Panc1 (cell line): Measurements from ENCODE around the gene FOSL2. TPM values are rescaled to one million over a fixed set of nuclear protein-coding genes. Genes with fewer than 3 reads are reported as not detected.

ENCODE experiments used
- ATAC-seq: fragments of 200-7000 bp; cut with Tn5 transposase; 2 replicates; pipeline ENCODE4 v1.9.1; 2020; ENCODE audit warnings: mild to moderate bottlenecking, moderate library complexity
- BruUV-seq: library from RNA; stranded (reverse); fragments of 400-500 nt; replicated peaks from 2 replicates; lab custom pipeline; 2021; lab: Mats Ljungman, UMichigan
- CTCF ChIA-PET: fragments of 300-600 bp; sonication (Branson Sonifier 250); formaldehyde crosslinking; loops from one replicate; lab custom pipeline; 2022; ENCODE audit warnings: antibody characterized with exemption; lab: Charles Lee
- POLR2A ChIA-PET: fragments of 300-600 bp; sonication (Branson Sonifier 250); formaldehyde crosslinking; loops from one replicate; lab custom pipeline; 2022; ENCODE audit warnings: antibody characterized with exemption; lab: Charles Lee
- DNase-seq: peaks from one replicate; pipeline ENCODE4 v3.0.0-alpha.2; 2010; ENCODE audit warnings: low read depth, low spot score
- H3K27ac ChIP-seq: 2 replicates; pipeline ENCODE4 v1.5.1; 2011; ENCODE audit warnings: mild to moderate bottlenecking, low read length, inconsistent platforms
- H3K27me3 ChIP-seq: fragments of 200-500 bp; sonication (Bioruptor generic); 2 replicates; pipeline ENCODE4 v1.6.0; 2014; ENCODE audit warnings: low read length, inconsistent platforms; ENCODE audit not compliant: control insufficient read depth, insufficient read depth
- H3K36me3 ChIP-seq: fragments of 200-500 bp; sonication (Bioruptor generic); 2 replicates; pipeline ENCODE4 v1.5.1; 2014; ENCODE audit warnings: inconsistent platforms, mild to moderate bottlenecking, low read length, moderate library complexity; ENCODE audit not compliant: control insufficient read depth, insufficient read depth
- H3K4me1 ChIP-seq: 2 replicates; pipeline ENCODE4 v1.5.1; 2011; ENCODE audit warnings: inconsistent platforms, mild to moderate bottlenecking, low read length, moderate library complexity; ENCODE audit not compliant: control insufficient read depth, insufficient read depth
- H3K4me3 ChIP-seq, 2 experiments: 2 replicates each; pipeline ENCODE4 v1.5.1; 2011 to 2012; ENCODE audit warnings: low read depth in 2 of 2, low read length in 2 of 2, mild to moderate bottlenecking in 2 of 2, inconsistent platforms in 1 of 2, moderate library complexity in 1 of 2
- H3K9me3 ChIP-seq: fragments of 200-500 bp; sonication (Bioruptor generic); 2 replicates; pipeline ENCODE4 v1.5.1; 2014; ENCODE audit warnings: low read depth, mild to moderate bottlenecking, inconsistent platforms, low read length, moderate library complexity; ENCODE audit not compliant: control insufficient read depth, insufficient read depth
- CTCF ChIP-seq: fragments of 450-650 bp; IDR thresholded peaks from 2 replicates; pipeline ENCODE4 v1.5.1; 2017; ENCODE audit warnings: mild to moderate bottlenecking
- POLR2AphosphoS5 ChIP-seq: IDR thresholded peaks from 2 replicates; pipeline ENCODE4 v1.6.1; 2012; ENCODE audit warnings: mild to moderate bottlenecking, low read depth, low read length, moderate library complexity
- REST ChIP-seq, 2 experiments: IDR thresholded peaks; 2 replicates each; pipeline ENCODE4 v1.6.1; 2011 to 2012; ENCODE audit warnings: low read depth in 2 of 2, control low read depth in 1 of 2, low read length in 1 of 2, mild to moderate bottlenecking in 1 of 2, moderate library complexity in 1 of 2; ENCODE audit not compliant: insufficient read depth in 1 of 2
- SIN3A ChIP-seq: IDR thresholded peaks from 2 replicates; pipeline ENCODE4 v1.6.1; 2012; ENCODE audit warnings: low read depth, mild to moderate bottlenecking, low read length, moderate library complexity, borderline replicate concordance; ENCODE audit not compliant: insufficient read depth
- TCF7L2 ChIP-seq: IDR thresholded peaks from 2 replicates; pipeline ENCODE4 v1.6.1; 2011; ENCODE audit warnings: mild to moderate bottlenecking, low read depth, low read length, inconsistent platforms
- in situ Hi-C: cut with HindIII; loops from 2 replicates; pipeline ENCODE4 v1.10.0; 2016; ENCODE audit warnings: low sequenced_read_pairs, low pct_unique_long_range_greater_than_20kb
- intact Hi-C: fragments of 100-400 bp; cut with micrococcal nuclease; formaldehyde crosslinking; loops from one replicate; pipeline ENCODE4 v1.10.0; 2022; ENCODE audit not compliant: unreplicated experiment
- total RNA-seq: library from RNA; stranded (reverse); gene quantifications from one replicate; pipeline ENCODE4 v1.2.1, GENCODE V29; 2021; ENCODE audit not compliant: unreplicated experiment

Gene FOSL2
- total RNA-seq, 1 experiment from 2014 or later: 29.0 TPM

GRCh38 chr2:28390746-28391563 is 1.7 kb upstream of the FOSL2 start:
- H3K36me3 ChIP-seq: peaks cover 4% of the 10 kb centered on the region; the same call in 1 of the 2 replicates
- TF ChIP-seq REST (IDR thresholded peaks at IDR 0.05; ENCODE audit: insufficient read depth in 1 of 2, low read depth in 2 of 2, low read length in 1 of 2) (peak in 1 of 2 experiments; percentile 16; a peak in 1 of 4 replicates), POLR2AphosphoS5 (no peak; the same call in 1 of the 2 replicates)
- POLR2A ChIA-PET: interaction anchor here (0.6 to 0.8 kb wide), 6 partner anchors 115 to 1991 kb away, joined by 3 to 13 read pairs (median 7); partner anchors contain the start of genes BABAM2 and RBKS

GRCh38 chr2:28391564-28392296 is 928 bp upstream of the FOSL2 start:
- in situ Hi-C loops: no loop called here
- CTCF ChIA-PET: interaction anchor here (0.6 kb wide), 1 partner anchor 88 kb away, joined by 3 read pairs; no protein-coding TSS in a partner anchor
- H3K36me3 ChIP-seq: peaks cover 4% of the 10 kb centered on the region; the same call in 1 of the 2 replicates
- peak overlapping the region; percentile 69 to 85 for H3K4me3 ChIP-seq
- POLR2A ChIA-PET: interaction anchor here (0.6 to 0.8 kb wide), 8 partner anchors 56 to 1990 kb away, joined by 3 to 13 read pairs (median 5); partner anchors contain the start of genes BABAM2 and RBKS
- H3K4me1 ChIP-seq: peaks cover 22% of the 10 kb centered on the region
- intact Hi-C loops: loop anchor here (5.0 to 10.0 kb wide), 3 partner anchors 237 to 499 kb away; partner anchors contain the start of genes BABAM2 and RBKS
- BruUV-seq: TSS peak; percentile 97
- no peaks in the 10 kb centered on the region for H3K9me3 ChIP-seq
- TF ChIP-seq REST (IDR thresholded peaks at IDR 0.05; ENCODE audit: insufficient read depth in 1 of 2, low read depth in 2 of 2, low read length in 1 of 2) (no peak), SIN3A (no peak), CTCF (peak; percentile 66), TCF7L2 (no peak)
- peak; percentile 69 for DNase-seq
- no peaks in the 10 kb centered on the region for H3K27me3 ChIP-seq
- peak; percentile 54 for ATAC-seq
- peak overlapping the region; percentile 78 for H3K27ac ChIP-seq

More at GRCh38 chr2:28390746-28391563, 1.7 kb upstream of the FOSL2 start:
- no TSS peak for BruUV-seq
- in situ Hi-C loops (no loop called here), intact Hi-C loops (loop anchor here (5.0 to 10.0 kb wide), 3 partner anchors 236 to 499 kb away; partner anchors contain the start of genes BABAM2 and RBKS)
- ATAC-seq: peak; percentile 10
- DNase-seq: peak; percentile 45
- CTCF ChIA-PET: interaction anchor here (0.6 kb wide), 1 partner anchor 88 kb away, joined by 3 read pairs; no protein-coding TSS in a partner anchor
- Histone ChIP-seq H3K27me3 (no peaks in the 10 kb centered on the region), H3K9me3 (no peaks in the 10 kb centered on the region), H3K27ac (peak overlapping the region; percentile 78), H3K4me1 (peaks cover 14% of the 10 kb centered on the region), H3K4me3 (peak overlapping the region; percentile 69 to 85)
